HG03439 (cell line): ENCODE data around the gene TRAP1.

Experiments used
- ATAC-seq: cut with Tn5 transposase; IDR thresholded peaks from one replicate; pipeline ENCODE4 v1.9.1; 2021; ENCODE audit warnings: mild to moderate bottlenecking, moderate library complexity; ENCODE audit not compliant: unreplicated experiment

The TRAP1 gene

DNA sequence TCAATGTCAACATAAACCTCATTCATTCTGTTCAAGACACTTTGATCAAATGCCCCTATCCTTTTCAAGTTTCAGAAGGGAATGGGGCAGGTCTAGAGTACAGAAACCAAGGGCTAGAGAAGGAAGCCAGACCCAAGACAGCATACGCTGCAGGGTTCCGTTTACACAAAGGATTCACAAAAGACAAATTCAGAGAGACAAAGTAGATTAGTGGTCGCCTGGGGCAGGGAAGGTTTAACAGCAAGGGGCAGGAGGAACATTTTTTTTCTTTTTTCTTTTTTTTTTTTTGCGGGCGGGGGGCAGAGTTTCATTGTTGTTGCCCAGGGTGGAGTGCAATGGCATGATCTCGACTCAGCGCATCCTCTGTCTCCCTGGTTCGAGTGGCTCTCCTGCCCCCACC, 19.9 kb upstream of the TRAP1 start:
- no peak for ATAC-seq

DNA sequence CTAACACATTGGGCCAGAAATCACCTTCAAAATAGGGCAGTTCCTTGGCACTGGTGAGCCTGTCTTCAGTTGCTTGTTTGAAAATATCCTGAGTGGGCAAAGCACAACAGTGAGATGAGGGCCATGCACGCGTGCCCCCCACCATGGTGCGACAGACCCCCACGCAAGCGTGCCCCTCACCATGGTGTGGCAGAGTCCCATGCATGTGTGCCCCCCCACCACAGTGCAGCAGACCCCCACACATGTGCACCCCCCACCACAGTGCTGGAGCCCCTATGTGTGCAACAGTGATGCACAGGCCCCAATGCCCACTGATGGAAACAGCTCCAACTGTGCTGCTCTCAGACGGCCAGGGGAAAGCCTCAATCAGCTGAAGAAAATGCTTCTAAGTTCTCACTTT, 18.8 kb upstream of the TRAP1 start:
- no peak for ATAC-seq

DNA sequence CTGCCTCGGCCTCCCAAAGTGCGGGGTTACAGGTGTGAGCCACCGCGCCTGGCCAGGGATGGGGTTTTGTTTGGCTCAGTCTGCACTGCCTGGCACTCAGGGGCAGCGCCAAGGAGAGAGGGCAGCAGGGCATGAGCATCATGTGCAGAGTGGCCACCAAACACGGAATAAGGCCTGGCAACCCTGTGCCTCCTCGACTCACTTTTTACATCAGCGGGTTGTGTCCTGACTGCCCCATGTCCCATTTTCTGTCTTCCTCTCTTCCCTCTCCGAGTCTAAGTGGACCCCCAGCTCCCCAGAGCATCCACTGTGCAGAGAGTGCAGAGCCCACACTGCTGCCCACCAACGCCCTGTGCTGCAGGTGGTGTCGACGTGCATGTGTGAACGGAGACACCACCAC, 18.2 kb upstream of the TRAP1 start:
- ATAC-seq: no peak

DNA sequence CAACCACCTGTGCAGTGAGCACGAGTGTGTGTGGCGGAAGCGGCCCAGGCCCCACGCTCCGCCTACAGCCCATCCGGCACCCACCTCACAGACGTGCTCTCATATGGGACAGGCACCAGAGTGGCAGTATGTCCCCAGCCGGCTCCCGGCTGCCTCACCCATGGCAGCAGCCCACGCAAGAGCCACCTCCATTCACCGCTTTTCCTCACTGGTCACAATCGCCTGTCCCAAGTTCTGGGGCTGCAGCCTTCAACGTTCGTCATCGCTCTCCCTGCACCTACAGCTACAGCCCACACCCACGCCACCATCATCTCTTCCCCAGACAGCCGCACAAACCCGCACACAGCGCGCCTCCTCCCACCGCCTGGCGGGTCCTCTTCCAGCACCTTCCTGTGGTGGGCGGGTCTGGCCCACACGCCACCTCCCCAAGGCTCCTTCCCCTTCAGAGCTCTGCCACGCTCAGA, 17.5 kb upstream of the TRAP1 start:
- no peak for ATAC-seq

DNA sequence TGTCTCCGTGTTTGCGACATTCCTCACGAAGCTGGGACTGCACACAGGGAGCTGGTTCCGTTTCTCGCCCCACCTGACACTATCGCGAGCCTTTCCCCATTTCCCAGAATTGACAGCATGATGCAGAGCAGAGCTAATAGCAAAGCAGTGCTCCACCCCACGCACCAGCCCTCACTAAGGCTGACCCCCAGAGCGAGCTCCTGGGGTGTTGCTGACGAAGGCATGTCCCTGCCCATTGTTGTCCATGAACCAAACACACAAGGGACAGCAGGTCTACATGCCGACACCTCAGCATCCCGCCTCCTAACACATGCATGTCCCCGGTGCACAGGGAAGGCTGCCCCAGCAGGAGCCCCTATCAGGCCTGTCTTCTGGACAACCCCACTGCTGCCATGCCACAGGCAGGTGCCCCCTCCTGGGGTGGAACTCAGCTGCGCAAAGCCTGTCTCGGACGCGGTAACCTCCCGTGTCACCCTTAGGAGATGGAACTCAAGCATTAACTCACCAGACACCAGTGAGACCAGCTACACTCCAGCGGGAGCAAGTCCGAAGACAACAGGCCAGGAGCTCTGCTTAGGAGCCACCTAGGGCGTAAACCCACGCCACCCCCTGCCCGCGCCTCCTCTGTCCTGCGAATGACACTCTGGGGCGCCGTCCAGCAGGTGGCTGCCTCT, 16.9 kb upstream of the TRAP1 start:
- ATAC-seq: no peak

DNA sequence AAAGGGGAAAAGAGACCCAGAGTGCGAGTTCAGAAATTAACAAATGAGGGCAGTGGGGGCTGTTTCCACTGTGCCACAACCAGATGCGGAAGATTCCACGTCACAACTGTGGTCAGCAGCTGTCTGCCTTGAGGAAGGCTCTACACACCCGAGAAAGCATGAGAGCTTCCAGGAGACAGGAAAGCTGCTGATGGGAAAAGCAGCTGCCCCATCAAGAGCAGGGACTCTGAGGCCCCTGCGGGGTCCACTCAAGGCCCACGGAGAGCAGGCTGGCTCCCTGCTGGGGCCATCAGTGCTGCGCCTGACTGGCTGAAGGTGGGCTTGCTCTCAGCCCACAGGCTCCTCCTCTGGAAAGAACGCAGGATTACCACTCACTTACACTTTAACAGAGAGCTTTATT, 14.8 kb upstream of the TRAP1 start:
- no peak for ATAC-seq

DNA sequence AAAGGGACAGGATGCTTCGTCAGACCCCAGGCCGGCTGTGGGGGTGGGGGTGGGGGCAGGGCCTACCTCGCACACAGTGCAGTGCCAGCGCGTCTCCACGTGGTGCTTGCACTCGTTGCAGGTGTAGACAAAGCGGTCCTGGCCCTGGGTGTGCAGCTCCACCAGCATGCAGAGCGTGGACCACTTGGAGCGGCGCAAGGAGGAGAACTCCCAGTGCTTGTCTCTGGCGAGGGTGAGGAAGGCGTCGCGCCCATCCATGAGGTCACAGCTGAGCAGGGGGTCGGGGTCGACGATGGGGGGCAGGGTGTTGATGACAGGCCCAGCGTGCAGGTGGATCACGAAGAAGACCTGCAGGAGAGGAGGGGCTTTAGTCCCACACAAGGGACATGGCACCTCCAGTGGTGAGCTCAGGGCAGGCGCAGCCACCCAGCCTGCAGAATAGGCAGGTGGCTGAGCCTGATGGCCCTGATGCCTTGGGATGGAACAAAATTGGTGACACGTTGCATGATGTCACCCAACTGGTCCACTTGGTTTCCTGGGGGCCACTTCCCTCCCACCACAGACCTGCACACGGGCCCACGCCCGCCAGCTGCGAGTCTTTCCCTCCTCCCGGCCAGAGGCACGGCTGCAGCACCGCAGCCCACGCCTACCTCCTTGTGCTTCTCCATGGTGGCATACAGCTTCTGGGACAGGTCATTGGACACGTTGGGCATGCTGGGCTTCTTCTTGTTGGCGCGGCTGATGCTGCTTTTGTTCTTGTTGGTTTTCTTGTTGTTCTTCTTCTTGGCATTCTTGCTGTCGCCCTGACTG, 14.0 kb upstream of the TRAP1 start:
- ATAC-seq: no peak

DNA sequence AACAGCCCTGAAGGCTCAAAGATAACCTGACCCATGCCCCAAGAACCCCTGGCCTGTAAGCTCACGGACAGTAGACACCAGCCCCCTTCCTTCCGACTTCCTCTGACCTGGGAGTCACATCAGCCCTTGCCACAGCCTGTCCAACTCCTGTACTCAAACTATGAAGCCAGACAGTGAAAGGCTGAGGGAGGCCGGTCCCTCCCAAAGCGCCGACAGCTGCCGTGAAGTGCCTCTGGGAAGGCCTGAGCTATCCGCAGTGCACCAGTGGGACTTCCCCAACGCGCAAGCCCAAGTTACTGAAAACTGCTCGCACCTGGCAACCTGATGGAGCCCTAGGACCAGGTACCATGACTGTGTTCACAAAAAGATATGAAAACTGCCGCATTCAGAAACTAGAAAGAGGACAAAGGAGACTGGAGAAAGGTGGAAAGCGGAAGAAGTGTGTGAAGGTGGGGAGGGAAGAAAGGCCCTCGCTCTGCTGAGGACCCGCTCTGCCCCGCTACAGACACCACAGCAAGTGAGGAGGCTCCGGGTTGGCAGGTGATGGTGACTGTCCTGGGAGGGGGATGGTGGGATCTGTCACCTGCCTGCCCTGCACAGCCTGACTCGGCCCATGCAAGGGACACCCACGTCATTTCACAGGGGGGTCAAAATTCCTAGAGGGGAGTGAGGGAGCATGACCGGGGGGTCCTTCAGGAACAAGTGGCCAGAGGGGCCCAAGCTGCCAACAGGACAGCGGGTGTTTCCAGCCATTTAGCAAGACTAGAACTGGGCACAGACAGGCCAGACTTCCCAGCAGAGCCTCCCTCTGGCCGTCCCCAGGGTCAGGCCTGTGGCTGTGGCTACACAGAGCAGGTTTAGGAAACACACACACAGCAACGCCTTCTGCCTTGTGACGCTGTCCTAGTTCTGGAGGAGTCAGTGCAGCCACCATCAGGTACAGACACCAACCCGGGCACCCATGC, 13.1 kb upstream of the TRAP1 start:
- no peak for ATAC-seq

DNA sequence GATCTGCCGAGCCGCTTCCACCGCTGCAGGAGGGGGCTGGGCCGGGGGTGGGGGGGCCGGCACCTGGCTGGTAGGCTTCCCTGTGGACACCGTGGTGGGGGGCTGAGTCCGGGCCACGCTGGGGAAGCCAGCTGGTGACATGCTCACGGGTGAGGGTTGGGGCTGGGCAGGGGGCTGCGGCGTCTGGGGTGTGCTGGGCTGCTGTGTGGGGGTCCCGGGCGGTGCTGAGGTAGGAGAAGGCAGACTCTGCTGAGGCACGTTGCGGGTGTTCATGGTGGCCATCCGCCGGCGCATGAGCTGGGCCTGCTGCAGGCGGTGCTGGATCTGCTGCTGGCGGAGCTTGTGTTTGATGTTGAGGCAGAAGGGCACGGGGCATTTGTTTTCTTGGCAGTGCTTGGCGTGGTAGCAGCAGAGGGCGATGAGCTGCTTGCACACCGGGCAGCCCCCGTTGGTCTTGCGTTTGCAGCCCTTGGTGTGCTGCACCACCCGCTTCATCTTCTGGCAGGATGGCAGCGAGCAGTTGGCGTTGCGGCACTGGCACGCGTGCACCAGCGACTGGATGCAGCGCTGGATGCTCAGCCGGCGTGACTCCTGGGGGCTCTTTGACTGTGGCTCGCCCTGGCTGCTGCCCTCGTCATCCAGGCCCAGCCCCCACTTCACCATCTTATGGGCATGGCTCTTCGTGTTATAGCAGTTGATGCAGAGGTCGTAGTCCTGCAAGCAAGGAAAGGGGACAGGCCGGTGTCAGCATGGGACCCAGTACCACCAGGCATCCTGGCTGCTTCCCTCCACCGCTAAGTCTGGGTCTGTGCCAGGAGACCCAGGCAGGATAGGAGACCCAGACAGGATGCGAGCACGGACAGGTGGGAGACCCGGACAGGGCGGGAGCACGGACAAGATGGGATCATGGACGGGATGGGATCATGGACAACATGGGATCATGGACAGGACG, 12.1 kb upstream of the TRAP1 start:
- ATAC-seq: no peak

DNA sequence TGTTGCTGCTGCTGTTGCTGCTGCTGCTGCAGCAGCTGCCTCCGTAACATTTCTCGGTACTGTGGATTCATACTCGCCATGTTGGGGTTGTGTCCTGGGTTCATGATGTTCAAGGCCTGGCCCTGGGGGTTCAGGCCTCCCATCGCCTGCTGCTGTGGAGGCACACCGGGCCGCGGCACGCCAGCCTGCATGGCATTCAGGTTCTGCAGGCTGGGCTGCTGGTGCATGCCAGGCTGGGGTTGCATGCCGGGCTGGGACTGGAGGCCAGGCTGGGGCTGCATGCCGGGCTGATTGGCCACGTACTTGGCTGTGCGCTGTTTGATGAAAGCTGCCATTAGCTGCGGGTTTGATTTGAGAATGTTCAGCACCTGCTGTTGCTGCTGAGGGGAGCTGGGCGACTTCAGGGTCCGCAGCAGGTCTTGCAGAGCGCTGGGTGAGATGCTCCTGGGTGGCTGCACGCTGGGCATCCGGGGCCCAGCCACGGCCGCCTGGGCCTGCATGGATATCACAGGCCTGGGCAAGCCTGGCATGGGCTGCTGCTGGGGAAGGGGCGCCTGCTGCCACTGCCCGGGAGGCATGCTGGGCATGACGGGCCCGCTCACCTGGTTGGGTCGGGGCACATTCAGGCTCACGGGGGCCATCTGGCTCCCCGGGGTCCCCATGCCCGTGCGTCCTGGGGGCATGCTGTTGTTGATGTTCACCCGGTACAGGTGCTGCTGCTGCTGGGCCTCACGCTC, 11.3 kb upstream of the TRAP1 start:
- ATAC-seq: no peak

DNA sequence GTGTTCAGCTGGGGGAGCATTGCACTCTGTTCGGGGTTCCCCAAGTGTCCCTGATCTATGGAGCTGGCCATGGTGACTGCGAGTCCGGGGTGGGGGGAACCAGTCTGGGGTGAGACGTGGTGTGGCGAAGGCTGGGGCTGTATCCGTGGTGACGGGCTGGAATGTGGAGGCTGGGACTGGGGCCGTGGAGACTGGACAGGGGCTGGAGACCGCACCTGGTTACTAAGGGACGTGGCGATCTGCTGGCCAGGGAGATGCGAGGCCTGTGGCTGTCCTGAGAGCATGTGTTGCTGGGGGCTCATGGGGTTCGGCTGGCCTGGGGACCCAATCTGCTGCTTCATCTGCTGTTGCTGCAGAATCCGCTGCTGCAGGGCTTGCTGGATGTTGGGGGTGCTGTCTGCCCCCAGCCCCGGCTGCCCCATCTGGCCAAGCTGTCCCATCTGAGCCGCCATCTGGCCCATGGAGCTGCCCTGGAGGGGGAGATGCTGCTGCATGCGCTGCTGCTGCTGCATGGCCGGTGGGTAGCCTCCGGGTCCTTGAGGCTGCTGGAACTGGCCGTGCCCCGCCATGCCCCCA, 10.6 kb upstream of the TRAP1 start:
- no peak for ATAC-seq

DNA sequence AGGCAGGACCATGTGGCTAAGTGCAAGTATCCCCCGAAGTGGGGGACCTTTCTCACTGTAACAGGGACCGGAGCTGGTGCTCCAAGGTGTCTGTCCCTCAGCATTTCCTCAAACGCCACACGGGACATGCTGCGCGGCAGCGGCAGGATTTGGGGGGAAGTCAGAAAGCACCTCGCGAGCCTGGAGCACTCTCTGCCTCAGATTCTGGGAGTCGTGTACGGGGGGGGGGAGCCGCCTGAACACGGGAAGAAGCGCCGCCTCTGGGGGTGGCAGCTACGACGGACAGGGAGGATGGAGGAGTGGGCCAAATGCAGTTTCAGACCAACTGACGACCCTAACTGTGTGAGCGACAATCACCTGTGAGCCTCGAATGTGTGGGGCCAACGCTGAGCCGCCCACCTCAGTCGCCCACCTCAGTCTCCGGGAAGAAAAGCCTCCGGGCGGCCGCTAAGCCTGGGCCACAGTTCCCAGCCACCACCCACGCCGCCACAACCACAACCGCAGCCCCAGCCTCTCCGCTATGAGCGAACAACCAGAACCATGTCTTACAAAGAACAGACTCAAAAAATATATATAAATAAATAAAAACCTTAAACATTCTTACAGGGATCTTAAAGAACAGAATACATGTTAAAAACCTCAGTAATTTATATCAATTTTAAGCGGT, 8.8 kb upstream of the TRAP1 start:
- ATAC-seq: no peak

DNA sequence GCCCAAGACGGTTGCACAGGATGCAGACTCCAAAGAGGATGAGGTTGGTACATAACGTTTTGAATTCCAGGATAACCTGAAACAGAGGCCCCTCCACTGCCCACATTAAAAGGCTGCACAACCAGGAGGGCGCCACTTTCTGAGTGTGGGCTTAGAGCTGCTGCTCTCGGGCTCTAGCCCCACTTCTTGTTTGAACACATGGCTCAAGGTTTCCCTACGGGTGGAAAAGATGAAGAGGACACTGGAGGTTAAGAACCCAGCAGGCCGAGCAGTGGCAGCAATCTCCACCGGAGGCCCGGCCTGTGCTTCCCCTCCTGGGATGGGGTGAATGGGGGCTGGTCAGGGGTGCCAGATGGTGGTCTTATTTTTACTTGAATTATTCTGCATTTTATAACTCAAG, 8.0 kb upstream of the TRAP1 start:
- no peak for ATAC-seq

DNA sequence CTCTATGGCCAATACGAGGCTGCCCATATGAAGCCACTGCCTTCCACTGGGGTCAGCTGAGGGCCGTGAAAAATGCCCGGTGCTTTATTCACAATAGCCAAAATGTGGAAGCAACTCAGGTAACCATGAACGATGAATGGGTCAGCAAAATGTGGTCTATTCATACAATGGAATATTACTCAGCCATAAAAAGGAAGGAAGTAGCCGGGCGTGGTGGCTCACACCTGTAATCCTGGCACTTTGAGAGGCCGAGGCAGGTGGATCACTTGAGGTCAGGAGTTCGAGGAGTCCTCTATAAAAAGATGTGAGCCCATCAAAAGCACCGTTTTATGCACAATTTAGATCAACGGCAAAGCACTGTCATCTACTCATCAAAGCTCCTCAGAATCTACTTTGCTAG, 5.2 kb upstream of the TRAP1 start:
- no peak for ATAC-seq

DNA sequence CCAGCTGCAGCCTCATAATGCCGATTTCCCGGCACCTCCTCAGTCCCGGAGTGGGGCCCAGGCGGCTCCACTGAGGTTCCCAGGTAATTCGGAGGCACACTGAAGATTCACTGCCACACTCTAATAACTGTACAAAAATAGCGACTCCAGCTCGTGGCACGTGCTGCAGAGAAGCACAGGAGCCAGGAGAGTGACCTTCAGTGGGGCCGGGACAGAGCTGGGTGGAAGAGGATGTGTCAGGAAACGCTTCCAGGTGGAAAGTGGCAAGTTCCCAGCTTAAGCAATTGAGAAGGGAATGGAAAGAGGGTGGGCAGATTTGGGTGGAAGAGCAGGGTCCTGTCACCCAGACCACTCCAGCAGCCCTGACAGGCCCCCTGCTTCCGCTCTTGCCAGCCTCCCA, 3.1 kb upstream of the TRAP1 start:
- no peak for ATAC-seq

DNA sequence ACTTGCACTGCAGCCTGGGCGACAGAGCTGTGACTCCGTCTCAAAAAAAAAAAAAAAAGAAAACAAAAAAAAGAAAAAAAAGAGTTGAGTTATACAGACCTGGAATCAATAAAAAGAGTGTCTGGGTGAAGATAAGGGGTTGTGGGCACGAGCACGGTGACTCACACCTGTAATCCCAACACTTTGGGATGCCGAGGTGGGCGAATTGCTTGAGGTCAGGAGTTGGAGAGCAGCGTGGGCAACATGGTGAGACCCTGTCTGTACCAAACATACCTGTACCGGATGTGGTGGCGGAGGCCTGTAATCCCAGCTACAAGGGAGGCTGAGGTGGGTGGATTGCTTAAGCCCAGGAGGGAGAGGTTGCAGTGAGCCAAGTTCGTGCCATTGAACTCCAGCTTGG, 1.3 kb upstream of the TRAP1 start:
- ATAC-seq: no peak

DNA sequence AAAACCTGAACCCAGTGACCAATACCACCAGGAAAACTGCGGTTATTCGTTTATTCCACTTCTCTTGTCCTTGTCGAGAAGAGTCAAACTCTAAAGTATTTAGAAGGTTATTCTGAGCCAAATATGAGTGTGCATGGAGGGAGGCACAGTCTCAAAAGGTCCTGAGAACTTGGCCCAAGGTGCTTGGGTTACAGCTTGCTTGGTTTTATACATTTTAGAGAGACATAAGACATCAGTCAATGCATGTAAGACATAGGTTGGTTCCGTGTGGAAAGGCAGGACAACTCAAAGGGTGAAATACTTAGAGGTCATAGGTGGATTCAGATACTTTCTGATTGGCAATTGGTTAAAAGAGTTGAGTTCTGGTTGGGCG, 681 bp upstream of the TRAP1 start:
- no peak for ATAC-seq

DNA sequence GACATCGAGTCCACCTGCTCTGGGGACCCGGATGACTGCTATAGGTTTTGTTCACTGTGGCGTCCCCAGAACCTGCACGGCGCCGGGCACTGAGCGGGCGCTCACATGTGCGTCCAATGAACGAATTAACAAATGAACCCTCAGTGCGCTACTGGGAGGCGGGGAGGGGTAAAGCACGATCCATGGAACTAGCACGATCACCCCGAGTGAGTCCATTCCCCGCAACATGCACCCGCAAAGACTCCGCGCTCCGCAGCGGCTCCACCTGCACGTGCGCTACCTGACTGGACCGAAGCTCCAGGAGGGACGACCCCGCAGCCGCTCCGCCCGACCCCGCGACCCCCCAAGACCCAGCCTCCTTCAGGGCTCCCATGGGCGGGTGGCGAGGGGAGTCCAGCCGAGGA, 491 bp downstream of the TRAP1 start:
- ATAC-seq: peak; percentile 28

DNA sequence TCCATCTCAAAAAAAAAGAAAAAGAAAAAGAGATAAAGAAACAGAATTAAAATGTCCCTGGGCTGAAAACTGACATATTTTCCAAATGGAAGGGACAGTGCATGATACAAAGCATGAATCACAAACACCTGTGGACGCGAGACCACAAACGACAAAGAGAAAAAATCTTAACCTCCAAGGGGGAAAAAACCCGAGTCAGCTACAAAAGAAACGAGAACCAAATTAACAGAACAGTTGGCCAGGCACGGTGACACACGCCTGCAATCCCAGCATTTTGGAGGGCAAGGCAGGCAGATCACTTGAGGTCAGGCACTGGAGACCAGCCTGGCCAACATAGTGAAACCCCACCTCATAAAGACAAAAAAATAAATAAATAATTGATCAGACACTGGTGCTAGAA, 1.9 kb downstream of the TRAP1 start:
- ATAC-seq: no peak
